GM18526 (cell line): ENCODE results near the gene GLIS1.

Source experiments
- POLR2A ChIP-seq: IDR thresholded peaks from 3 replicates; pipeline ENCODE4 v1.6.1; 2011; ENCODE audit not compliant: insufficient read length; ENCODE audit errors: extremely low read depth

Gene GLIS1

GRCh38 chr1:53563611-53564010 lies 175.4 kb downstream of the GLIS1 start:
- TF ChIP-seq POLR2A: no peak

GRCh38 chr1:53562981-53563379 lies 176.0 kb downstream of the GLIS1 start:
- TF ChIP-seq POLR2A: no peak

GRCh38 chr1:53562291-53562980 lies 176.5 kb downstream of the GLIS1 start:
- TF ChIP-seq POLR2A: no peak

- no peak for TF ChIP-seq POLR2A
These were observed 177.4 kb downstream of the GLIS1 start for GRCh38 chr1:53561503-53562105.

- TF ChIP-seq POLR2A: no peak
These were observed 178.1 kb downstream of the GLIS1 start for GRCh38 chr1:53560581-53561502.

- TF ChIP-seq POLR2A: no peak
These were observed 178.9 kb downstream of the GLIS1 start for GRCh38 chr1:53559854-53560580.

GRCh38 chr1:53559391-53559815 lies 179.6 kb downstream of the GLIS1 start:
- TF ChIP-seq POLR2A: no peak

GRCh38 chr1:53558739-53559315 lies 180.1 kb downstream of the GLIS1 start:
- no peak for TF ChIP-seq POLR2A

GRCh38 chr1:53557830-53558738 lies 180.9 kb downstream of the GLIS1 start:
- no peak for TF ChIP-seq POLR2A

- no peak for TF ChIP-seq POLR2A
These were observed 181.6 kb downstream of the GLIS1 start for GRCh38 chr1:53557369-53557768.

GRCh38 chr1:53556657-53557227 lies 182.2 kb downstream of the GLIS1 start:
- no peak for TF ChIP-seq POLR2A

GRCh38 chr1:53554592-53555305 lies 184.2 kb downstream of the GLIS1 start:
- no peak for TF ChIP-seq POLR2A
